Astrocyte (in vitro differentiated cells and primary cell): ENCODE results near the gene CMC4.

Experiments
- CTCF ChIP-seq: IDR thresholded peaks from 2 replicates; pipeline ENCODE4 v1.5.1; 2011; ENCODE audit warnings: low read depth, mild to moderate bottlenecking, inconsistent platforms, low read length, moderate library complexity; ENCODE audit not compliant: insufficient read depth
- EZH2 ChIP-seq: IDR thresholded peaks from 2 replicates; pipeline ENCODE4 v1.6.1; 2012; ENCODE audit warnings: mild to moderate bottlenecking, low read length, inconsistent platforms; ENCODE audit not compliant: insufficient read depth

- TF ChIP-seq CTCF (no peak), EZH2 (no peak)
Measured at GRCh38 chrX:155046811-155047528, 24.0 kb downstream of the CMC4 start.
